Sigmoid colon (tissue), 4 donors: ENCODE data around the gene LGALS13.

Experiments used
- CTCF ChIP-seq, 4 experiments: fragments of 450-650 bp in 3 of 4; fragments of 200-600 bp in 1 of 4; IDR thresholded peaks; one replicate each; pipeline ENCODE4 v1.5.1; 2016 to 2019; ENCODE audit warnings: antibody characterized with exemption in 4 of 4, mild to moderate bottlenecking in 3 of 4, moderate library complexity in 2 of 4
- EP300 ChIP-seq, 4 donors: sonication (generic); formaldehyde crosslinking; IDR thresholded peaks; one replicate each; pipeline ENCODE4 v1.6.1; 2017; ENCODE audit warnings: antibody characterized with exemption in 4 of 4
- POLR2A ChIP-seq, 2 donors: fragments of 450-650 bp; IDR thresholded peaks; one replicate each; pipeline ENCODE4 v1.6.1; 2016; ENCODE audit warnings: antibody characterized with exemption in 2 of 2, mild to moderate bottlenecking in 2 of 2, moderate library complexity in 2 of 2
- POLR2AphosphoS5 ChIP-seq, 4 donors: sonication (generic); formaldehyde crosslinking; IDR thresholded peaks; one replicate each; pipeline ENCODE4 v1.6.1; 2017; ENCODE audit warnings: antibody characterized with exemption in 4 of 4

- TF ChIP-seq CTCF (IDR thresholded peaks at IDR 0.05) = no peak
- no peak for TF ChIP-seq POLR2A (IDR thresholded peaks at IDR 0.05)
- no peak for TF ChIP-seq EP300 (IDR thresholded peaks at IDR 0.05)
- TF ChIP-seq POLR2AphosphoS5 (IDR thresholded peaks at IDR 0.05) = no peak
These were observed 36.3 kb upstream of the LGALS13 start for GRCh38 chr19:39566064-39566463.
